Motor neuron (in vitro differentiated cells): ENCODE data around the gene MECR. TPM values are rescaled to one million over a fixed set of nuclear protein-coding genes. Genes with fewer than 3 reads are reported as not detected.
"Not testable (repeated sequence)": the region's sequence is repeated elsewhere in the genome, so short reads cannot be mapped to it uniquely, and the experiment has no call there.

Experiments
- ATAC-seq, 8 experiments: fragments of 200-7000 bp; cut with Tn5 transposase; replicated peaks in 6 of 8; 2 replicates each; pipeline ENCODE4 v1.8.0; 2021; ENCODE audit warnings: mild to moderate bottlenecking in 8 of 8, moderate library complexity in 8 of 8
- H3K27ac ChIP-seq, 2 donors: fragments of 250-450 bp; sonication (Bioruptor Pico); 2 replicates each; pipeline ENCODE4 v1.9.0; 2021; ENCODE audit warnings: antibody characterized with exemption in 2 of 2, mild to moderate bottlenecking in 2 of 2, moderate library complexity in 1 of 2
- H3K4me1 ChIP-seq, 2 donors: fragments of 250-450 bp; sonication (Bioruptor Pico); replicated peaks in 1 of 2; 2 replicates each; pipeline ENCODE4 v1.6.1; 2021; ENCODE audit warnings: antibody characterized with exemption in 2 of 2, mild to moderate bottlenecking in 2 of 2, moderate library complexity in 1 of 2
- H3K4me3 ChIP-seq, 5 donors: fragments of 250-450 bp; sonication (Bioruptor Pico); 2 replicates each; pipeline ENCODE4 v1.9.0; 2021; ENCODE audit warnings: antibody characterized with exemption in 5 of 5, mild to moderate bottlenecking in 5 of 5, moderate library complexity in 4 of 5
- WGBS, 10 experiments: fragments of 450-650 bp; shearing (Covaris generic); methylation state at CpG; one replicate each; pipeline ENCODE4 v1.0.0; 2022; 5-methylcytosine and 5-hydroxymethylcytosine counted together
- in situ Hi-C, 9 experiments: fragments of 400-800 bp; cut with MboI; loops; one replicate each; pipeline ENCODE4 v1.15.0; 2021; ENCODE audit warnings: low sequenced_read_pairs in 9 of 9, low pct_unique_long_range_greater_than_20kb in 2 of 9; ENCODE audit not compliant: unreplicated experiment in 9 of 9
- total RNA-seq, 8 experiments: library from RNA; unstranded; fragments of 300-600 nt; gene quantifications; 2 replicates each; pipeline versions ENCODE4 v1.2.3 to v1.2.4, GENCODE V29; 2022

Gene MECR
- total RNA-seq, 8 experiments from 2014 or later: 24.2 to 42.9 (median 29.2) TPM

GRCh38 chr1:29239142-29239541 lies 8.4 kb upstream of the MECR start:
- WGBS, 10 experiments: 0 to 100% (median 28%) methylated on average over 1 to 6 of the region's 7 CpGs; no CpG with 5 or more reads in 3 of the 10 experiments
- in situ Hi-C loops: loop anchor here (10.0 to 25.0 kb wide), 9 partner anchors 223 to 1473 kb away; partner anchors contain the start of gene MATN1 (in 5 of the 9)
- peaks cover 6 to 16% of the 10 kb centered on the region in 2 donors for H3K4me1 ChIP-seq
- no peak overlapping the region for H3K27ac ChIP-seq
- peak in 2 of 8 experiments; percentile 2 to 3 for ATAC-seq
- H3K4me3 ChIP-seq: no peak overlapping the region

GRCh38 chr1:29238620-29239002 lies 7.9 kb upstream of the MECR start:
- in situ Hi-C loops: loop anchor here (10.0 to 25.0 kb wide), 9 partner anchors 224 to 1474 kb away; partner anchors contain the start of gene MATN1 (in 5 of the 9)
- WGBS, 10 experiments: 57 to 80% methylated on average over 2 to 3 of the region's 11 CpGs; no CpG with 5 or more reads in 8 of the 10 experiments
- peak overlapping the region in 3 of 5 donors; percentile 55 to 61 (median 55) for H3K4me3 ChIP-seq
- peaks cover 6 to 16% of the 10 kb centered on the region in 2 donors for H3K4me1 ChIP-seq
- no peak overlapping the region for H3K27ac ChIP-seq
- no peak for ATAC-seq

DNA sequence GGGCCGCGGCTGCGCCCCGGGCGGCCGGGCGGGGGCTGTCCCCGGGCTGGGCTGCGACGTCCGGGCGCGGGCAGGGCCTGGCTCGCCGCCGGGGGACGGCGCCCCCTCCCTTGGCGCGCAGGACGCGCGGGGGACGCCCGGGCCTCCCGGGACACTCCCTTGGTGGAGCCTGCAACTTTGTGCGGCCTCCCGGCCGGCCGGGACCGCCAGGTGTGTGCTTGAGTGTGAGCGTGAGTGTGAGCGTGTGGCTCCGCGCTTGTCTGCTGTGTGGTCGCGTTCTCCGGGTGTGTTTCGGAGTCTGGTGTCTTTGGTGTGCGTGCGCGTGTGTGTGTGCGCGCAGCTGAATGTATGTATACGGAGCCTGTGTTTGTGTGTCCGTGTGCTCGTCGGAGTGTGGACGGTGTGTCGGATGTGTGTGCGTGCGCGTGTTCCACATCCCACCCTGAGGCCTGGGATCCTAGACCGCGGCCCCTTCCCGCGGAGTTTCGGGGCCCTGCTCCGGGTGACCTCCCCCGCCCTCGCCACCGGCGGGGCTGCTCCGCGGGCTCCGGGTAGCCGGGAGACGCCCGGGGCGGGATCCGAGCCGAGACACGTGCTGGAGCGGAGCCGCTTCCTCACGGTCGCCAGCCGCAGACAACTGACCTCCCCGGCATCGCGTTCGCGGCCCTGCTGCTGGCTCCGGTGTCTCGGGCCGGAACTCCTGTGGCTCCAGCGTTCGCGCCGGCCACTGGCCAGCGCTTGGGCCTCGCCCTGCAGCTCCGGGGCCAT lies 7.3 kb upstream of the MECR start:
- peaks cover 6 to 16% of the 10 kb centered on the region in 2 donors for H3K4me1 ChIP-seq
- 3 to 10% (median 6%) methylated on average over 2 to 20 of the region's 93 CpGs; no CpG with 5 or more reads in 5 of the 10 experiments for WGBS, 10 experiments
- in situ Hi-C loops: loop anchor here (10.0 to 25.0 kb wide), 9 partner anchors 224 to 1474 kb away; partner anchors contain the start of gene MATN1 (in 5 of the 9)
- no peak overlapping the region for H3K27ac ChIP-seq
- peak overlapping the region; percentile 49 to 68 (median 55) for H3K4me3 ChIP-seq
- peak; percentile 3 to 30 (median 11) for ATAC-seq

DNA sequence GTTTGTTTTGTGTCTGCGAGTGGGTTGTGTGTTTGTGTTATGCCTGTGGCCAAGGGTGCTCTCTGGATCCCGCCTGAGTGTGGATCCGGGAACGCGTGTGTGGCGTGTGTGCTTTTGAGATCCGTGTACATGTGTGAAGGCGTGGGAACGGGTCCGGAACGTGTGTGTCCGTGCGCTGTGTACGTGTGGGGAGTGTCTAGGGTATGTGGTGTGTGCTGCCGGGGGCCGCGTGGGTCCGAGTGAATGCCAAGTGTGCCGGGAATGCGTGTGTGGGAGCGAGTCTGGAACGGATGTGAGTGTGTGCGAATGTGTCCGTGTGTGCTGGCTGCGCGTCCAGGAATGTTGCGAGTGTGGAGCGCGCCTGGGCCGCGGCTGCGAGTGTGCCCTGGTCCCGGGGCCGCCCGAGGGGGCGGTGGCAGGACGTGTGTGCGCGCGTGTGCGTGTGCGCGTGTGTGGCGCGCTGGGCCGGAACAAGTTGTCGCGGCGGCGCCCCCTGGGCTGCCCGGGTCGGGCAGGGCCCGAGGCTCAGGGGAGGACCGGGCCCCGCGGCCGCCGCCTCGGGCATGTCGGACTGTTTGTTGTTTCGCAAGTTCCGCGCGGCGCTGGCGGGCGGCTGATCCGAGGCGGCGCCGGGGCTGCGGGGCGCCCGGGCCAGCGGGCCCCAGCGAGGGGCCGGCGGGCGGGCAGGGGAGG lies 6.5 kb upstream of the MECR start:
- in situ Hi-C loops: loop anchor here (10.0 to 25.0 kb wide), 9 partner anchors 225 to 1475 kb away; partner anchors contain the start of gene MATN1 (in 5 of the 9)
- 0 to 10% (median 1%) methylated on average over 2 to 37 of the region's 79 CpGs; no CpG with 5 or more reads in 5 of the 10 experiments for WGBS, 10 experiments
- H3K27ac ChIP-seq: no peak overlapping the region

DNA sequence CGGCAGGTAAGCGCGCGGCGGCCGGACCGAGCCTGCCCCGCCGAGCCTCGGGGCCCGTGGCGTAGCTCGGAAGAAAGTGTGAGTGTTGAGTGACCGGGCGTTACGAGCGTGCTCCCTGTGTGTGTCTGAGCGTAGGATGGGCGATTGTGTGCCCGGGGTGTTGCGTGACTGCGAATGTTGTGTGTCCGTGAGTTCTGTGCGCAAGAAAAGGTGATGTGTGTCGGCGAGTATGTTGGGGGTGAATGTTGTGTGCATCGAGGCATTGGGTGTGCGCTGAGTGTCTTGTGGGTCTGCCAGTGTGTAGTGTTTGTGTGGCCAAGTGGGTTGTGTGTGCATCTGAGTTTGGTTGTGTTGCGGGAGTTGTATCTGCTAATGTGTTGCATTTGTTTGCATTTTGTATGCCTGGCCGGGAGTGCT lies 6.0 kb upstream of the MECR start:
- 0 to 13% (median 1%) methylated on average over 1 to 28 of the region's 30 CpGs; no CpG with 5 or more reads in 3 of the 10 experiments for WGBS, 10 experiments
- in situ Hi-C loops: loop anchor here (10.0 to 25.0 kb wide), 9 partner anchors 226 to 1476 kb away; partner anchors contain the start of gene MATN1 (in 5 of the 9)
- peaks cover 6 to 16% of the 10 kb centered on the region in 2 donors for H3K4me1 ChIP-seq
- H3K4me3 ChIP-seq: peak overlapping the region; percentile 49 to 68 (median 55)
- peak in 2 of 8 experiments; percentile 7 to 11 for ATAC-seq
- no peak overlapping the region for H3K27ac ChIP-seq

More for the DNA sequence above, 6.5 kb upstream of the MECR start:
- peak; percentile 12 to 50 (median 44) for ATAC-seq
- H3K4me3 ChIP-seq: peak overlapping the region; percentile 49 to 68 (median 55)
- peaks cover 6 to 16% of the 10 kb centered on the region in 2 donors for H3K4me1 ChIP-seq

DNA sequence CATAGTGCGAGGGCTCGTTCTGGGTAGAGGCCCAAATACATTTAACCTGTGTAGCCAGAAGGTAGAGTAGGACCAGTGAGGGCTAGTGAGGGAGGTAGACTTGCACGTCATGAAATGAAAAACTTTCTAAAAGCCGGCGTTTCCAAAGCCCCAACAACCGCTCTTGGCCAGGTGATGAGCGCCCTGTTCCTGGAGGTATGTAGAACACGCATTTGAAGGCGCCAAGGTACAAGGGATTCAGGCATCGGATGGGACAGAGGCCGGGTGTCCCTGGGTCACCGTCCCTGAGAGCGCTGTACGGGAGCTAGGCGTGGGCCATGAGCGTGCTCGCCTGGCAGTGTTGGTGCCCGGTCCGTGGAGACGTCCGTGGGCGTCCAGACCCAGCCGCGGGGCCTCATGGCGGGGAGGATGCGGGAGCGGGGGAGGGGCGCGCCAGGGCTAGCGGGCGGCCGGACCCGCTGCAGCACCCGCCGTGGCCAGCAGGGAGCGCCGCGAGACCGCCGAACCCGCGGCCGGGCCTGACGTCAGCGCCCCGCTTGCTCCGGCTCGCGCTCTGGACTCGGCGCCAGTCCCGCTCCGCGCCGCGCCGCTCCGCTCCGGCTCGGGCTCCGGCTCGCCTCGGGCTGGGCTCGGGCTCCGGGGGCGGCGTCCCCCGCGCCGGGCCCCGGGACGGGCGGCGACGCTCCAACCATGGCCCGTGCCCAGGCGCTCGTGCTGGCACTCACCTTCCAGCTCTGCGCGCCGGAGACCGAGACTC lies 5.4 kb upstream of the MECR start, which contains the start of gene PTPRU:
Gene PTPRU (plus strand): TSS at position 568 of the 757 bp plus-strand sequence. CDS start 123 bp downstream, at position 691.
- peak; percentile 58 to 89 (median 83) for ATAC-seq
- peaks cover 6 to 18% of the 10 kb centered on the region in 2 donors for H3K4me1 ChIP-seq
- 0 to 100% (median 14%) methylated on average over 1 to 28 of the region's 82 CpGs; no CpG with 5 or more reads in 1 of the 10 experiments for WGBS, 10 experiments
- H3K27ac ChIP-seq: no peak within 1 kb of the TSS
- in situ Hi-C loops: loop anchor here (10.0 to 25.0 kb wide), 9 partner anchors 226 to 1476 kb away; partner anchors contain the start of gene MATN1 (in 5 of the 9)
- H3K4me3 ChIP-seq: peak within 1 kb of the TSS; percentile 49 to 68 (median 55)

DNA sequence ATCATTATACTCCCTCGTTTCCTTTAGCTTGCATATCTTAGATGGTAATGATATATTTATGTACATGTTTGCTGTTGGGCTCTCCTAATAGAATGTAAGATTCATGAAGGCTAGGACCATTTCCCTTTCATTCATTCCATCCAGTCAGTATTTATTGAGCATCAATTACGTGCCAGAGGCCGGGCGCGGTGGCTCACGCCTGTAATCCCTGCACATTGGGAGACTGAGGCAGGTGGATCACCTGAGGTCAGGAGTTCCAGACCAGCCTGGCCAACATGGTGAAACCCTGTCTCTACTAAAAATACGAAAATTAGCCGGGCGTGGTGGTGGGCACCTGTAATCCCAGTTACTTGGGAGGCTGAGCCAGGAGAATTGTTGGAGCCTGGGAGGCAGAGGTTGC lies 4.1 kb upstream of the MECR start:
- in situ Hi-C loops: loop anchor here (10.0 to 25.0 kb wide), 9 partner anchors 227 to 1477 kb away; partner anchors contain the start of gene MATN1 (in 5 of the 9)
- not testable (repeated sequence) for ATAC-seq, H3K27ac ChIP-seq, H3K4me3 ChIP-seq
- 62 to 92% (median 79%) methylated on average over 2 to 9 of the region's 9 CpGs; no CpG with 5 or more reads in 3 of the 10 experiments for WGBS, 10 experiments
- H3K4me1 ChIP-seq: peaks cover 8 to 17% of the 10 kb centered on the region in 2 donors

GRCh38 chr1:29234471-29234870 lies 3.7 kb upstream of the MECR start:
- H3K4me1 ChIP-seq: peaks cover 12 to 18% of the 10 kb centered on the region in 2 donors
- in situ Hi-C loops: loop anchor here (10.0 to 25.0 kb wide), 9 partner anchors 228 to 1478 kb away; partner anchors contain the start of gene MATN1 (in 5 of the 9)
- H3K4me3 ChIP-seq: no peak overlapping the region
- no peak overlapping the region for H3K27ac ChIP-seq
- 29 to 93% (median 80%) methylated on average over 1 of the region's 1 CpG; no CpG with 5 or more reads in 3 of the 10 experiments for WGBS, 10 experiments
- ATAC-seq: no peak

GRCh38 chr1:29233693-29234092 lies 3.0 kb upstream of the MECR start:
- Histone ChIP-seq H3K4me1 (peaks cover 12 to 21% of the 10 kb centered on the region in 2 donors), H3K4me3 (no peak overlapping the region), H3K27ac (no peak overlapping the region)
- WGBS, 10 experiments: 67 to 100% (median 78%) methylated on average over 1 to 4 of the region's 4 CpGs; no CpG with 5 or more reads in 2 of the 10 experiments
- no peak for ATAC-seq
- in situ Hi-C loops: loop anchor here (10.0 to 25.0 kb wide), 9 partner anchors 229 to 1479 kb away; partner anchors contain the start of gene MATN1 (in 5 of the 9)

DNA sequence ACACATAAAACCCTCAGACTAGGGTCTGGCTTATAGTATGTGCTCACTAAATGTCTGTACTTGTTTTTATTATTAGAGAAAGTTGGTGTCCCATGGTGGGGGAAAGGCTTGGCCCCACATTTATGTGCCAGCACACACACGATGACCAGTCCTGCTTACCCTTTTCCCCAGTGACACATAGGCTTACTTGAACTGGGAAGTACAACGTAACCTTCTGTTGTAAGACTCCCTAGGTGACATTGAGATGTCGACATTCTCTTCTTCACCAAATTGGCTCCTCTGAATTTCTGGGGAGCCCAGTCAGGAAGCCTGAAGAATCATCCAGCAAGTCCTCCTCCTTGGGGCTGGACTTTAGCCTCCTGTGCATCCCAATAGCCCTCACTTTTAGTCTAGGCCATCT lies 1.7 kb upstream of the MECR start:
- WGBS, 10 experiments: 20 to 89% (median 60%) methylated on average over 1 to 3 of the region's 3 CpGs; no CpG with 5 or more reads in 1 of the 10 experiments
- peaks cover 10 to 20% of the 10 kb centered on the region in 2 donors for H3K4me1 ChIP-seq
- no peak for ATAC-seq
- no peak overlapping the region for H3K4me3 ChIP-seq
- in situ Hi-C loops: loop anchor here (10.0 to 25.0 kb wide), 9 partner anchors 230 to 1480 kb away; partner anchors contain the start of gene MATN1 (in 5 of the 9)
- no peak overlapping the region for H3K27ac ChIP-seq

DNA sequence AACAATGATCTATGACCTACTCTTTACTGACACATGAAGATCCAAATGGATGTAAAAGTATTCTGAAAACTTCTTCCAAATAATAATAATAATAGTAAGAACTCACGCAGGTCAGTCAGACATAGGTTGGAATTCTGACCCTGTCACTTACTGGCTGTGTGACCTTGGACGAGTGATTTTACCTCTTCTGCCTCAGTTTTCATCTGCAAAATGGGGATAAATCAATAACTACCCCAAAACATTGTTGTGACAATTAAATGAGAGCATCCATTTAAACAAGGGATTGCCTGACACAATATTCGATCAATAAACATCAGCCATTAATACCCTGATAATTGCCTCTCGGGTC lies 556 bp downstream of the MECR start:
- in situ Hi-C loops: loop anchor here (10.0 to 25.0 kb wide), 9 partner anchors 232 to 1482 kb away; partner anchors contain the start of gene MATN1 (in 5 of the 9)
- Histone ChIP-seq H3K27ac (no peak overlapping the region), H3K4me3 (peak overlapping the region; percentile 60 to 93 (median 82)), H3K4me1 (peaks cover 6 to 18% of the 10 kb centered on the region in 2 donors)
- no peak for ATAC-seq
- WGBS, 10 experiments: 0 to 17% (median 0%) methylated on average over 1 to 4 of the region's 4 CpGs; no CpG with 5 or more reads in 2 of the 10 experiments
